WERI-Rb-1 (cell line): ENCODE results near the gene COQ8B.
"Not testable (repeated sequence)": the region's sequence is repeated elsewhere in the genome, so short reads cannot be mapped to it uniquely, and the experiment has no call there.

ENCODE experiments used
- DNase-seq: peaks from one replicate; pipeline ENCODE4 v3.0.0-alpha.2; 2020
- H3K27ac ChIP-seq: fragments of 250-450 bp; sonication (Bioruptor Pico); 2 replicates; pipeline ENCODE4 v1.5.1; 2020; ENCODE audit warnings: mild to moderate bottlenecking, moderate library complexity
- H3K27me3 ChIP-seq: fragments of 250-450 bp; sonication (Bioruptor Pico); 2 replicates; pipeline ENCODE4 v1.5.1; 2021; ENCODE audit warnings: mild to moderate bottlenecking, low read depth, moderate library complexity; ENCODE audit not compliant: insufficient read depth, severe bottlenecking
- H3K36me3 ChIP-seq: fragments of 250-450 bp; sonication (Bioruptor Pico); 2 replicates; pipeline ENCODE4 v1.5.1; 2020; ENCODE audit warnings: mild to moderate bottlenecking, moderate library complexity
- H3K4me3 ChIP-seq: 2 replicates; pipeline ENCODE4 v1.5.1; 2011; ENCODE audit warnings: low read depth, mild to moderate bottlenecking, control low read depth, low read length
- H3K9me3 ChIP-seq: fragments of 250-450 bp; sonication (Bioruptor Pico); 2 replicates; pipeline ENCODE4 v1.5.1; 2021; ENCODE audit warnings: mild to moderate bottlenecking, moderate library complexity; ENCODE audit not compliant: severe bottlenecking
- CTCF ChIP-seq: IDR thresholded peaks from 2 replicates; pipeline ENCODE4 v1.5.1; 2011; ENCODE audit warnings: low read depth, mild to moderate bottlenecking, control low read depth, inconsistent platforms, low read length

COQ8B gene

GRCh38 chr19:40658031-40658430 lies 58.7 kb downstream of the COQ8B start:
- no peak overlapping the region for H3K27ac ChIP-seq
- no peaks in the 10 kb centered on the region for H3K36me3 ChIP-seq
- no peak for DNase-seq
- TF ChIP-seq CTCF, result no peak
- no peaks in the 10 kb centered on the region for H3K9me3 ChIP-seq
- H3K4me3 ChIP-seq, result no peak overlapping the region
- no peaks in the 10 kb centered on the region for H3K27me3 ChIP-seq

DNA sequence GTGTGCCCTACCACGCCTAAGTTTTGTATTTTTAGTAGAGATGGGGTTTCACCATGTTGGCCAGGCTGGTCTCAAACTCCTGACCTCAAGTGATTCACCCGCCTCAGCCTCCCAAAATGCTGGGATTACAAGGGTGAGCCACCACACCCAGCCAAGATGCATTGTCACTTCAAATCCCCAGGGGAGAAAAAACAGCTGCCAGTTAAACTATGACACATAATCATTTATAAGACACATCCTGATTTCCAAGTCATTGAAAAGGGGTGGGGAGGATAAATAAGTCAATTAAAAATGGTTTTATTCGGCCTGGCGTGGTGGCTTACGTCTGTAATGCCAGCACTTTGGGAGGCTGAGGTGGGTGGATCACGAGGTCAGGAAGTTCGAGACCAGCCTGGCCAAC lies 61.0 kb downstream of the COQ8B start:
- not testable (repeated sequence) for H3K36me3 ChIP-seq, DNase-seq, H3K9me3 ChIP-seq, H3K27ac ChIP-seq, H3K4me3 ChIP-seq, H3K27me3 ChIP-seq

DNA sequence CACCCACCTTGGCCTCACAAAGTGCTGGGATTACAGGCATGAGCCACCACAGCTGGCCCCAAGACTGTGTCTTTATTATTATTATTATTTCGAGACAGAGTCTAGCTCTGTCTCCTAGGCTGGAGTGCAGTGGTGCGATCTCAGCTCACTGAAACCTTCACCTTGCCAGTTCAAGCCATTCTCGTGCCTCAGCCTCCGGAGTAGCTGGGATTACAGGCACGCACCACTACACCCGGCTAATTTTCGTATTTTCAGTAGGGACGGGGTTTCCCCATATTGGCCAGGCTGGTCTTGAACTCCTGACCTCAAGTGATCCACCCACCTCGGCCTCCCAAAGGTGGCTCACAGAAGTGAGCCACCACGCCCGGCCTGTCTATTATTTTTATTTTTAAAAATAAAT lies 64.4 kb downstream of the COQ8B start:
- DNase-seq, H3K36me3 ChIP-seq, H3K4me3 ChIP-seq, H3K27me3 ChIP-seq, H3K9me3 ChIP-seq, H3K27ac ChIP-seq: not testable (repeated sequence)

- Histone ChIP-seq H3K36me3 (no peaks in the 10 kb centered on the region), H3K4me3 (no peak overlapping the region), H3K9me3 (no peaks in the 10 kb centered on the region), H3K27me3 (no peaks in the 10 kb centered on the region), H3K27ac (no peak overlapping the region)
- no peak for DNase-seq
- no peak for TF ChIP-seq CTCF
Measured at GRCh38 chr19:40650749-40651305, 65.9 kb downstream of the COQ8B start.

- not testable (repeated sequence) for H3K36me3 ChIP-seq, DNase-seq, H3K4me3 ChIP-seq, H3K27me3 ChIP-seq, H3K9me3 ChIP-seq, H3K27ac ChIP-seq
Measured at GRCh38 chr19:40649903-40650675, 66.6 kb downstream of the COQ8B start.

GRCh38 chr19:40646743-40647254 lies 69.9 kb downstream of the COQ8B start:
- no peak for TF ChIP-seq CTCF
- no peak for DNase-seq
- no peaks in the 10 kb centered on the region for H3K36me3 ChIP-seq
- H3K9me3 ChIP-seq, result no peaks in the 10 kb centered on the region
- no peak overlapping the region for H3K4me3 ChIP-seq
- H3K27me3 ChIP-seq, result no peaks in the 10 kb centered on the region
- no peak overlapping the region for H3K27ac ChIP-seq

- H3K9me3 ChIP-seq, result no peaks in the 10 kb centered on the region
- DNase-seq, result no peak
- no peaks in the 10 kb centered on the region for H3K36me3 ChIP-seq
- no peak overlapping the region for H3K27ac ChIP-seq
- H3K4me3 ChIP-seq, result no peak overlapping the region
- H3K27me3 ChIP-seq, result no peaks in the 10 kb centered on the region
- TF ChIP-seq CTCF, result no peak
Measured at GRCh38 chr19:40642757-40643305, 73.9 kb downstream of the COQ8B start.
